Measurements from ENCODE around the gene ANO1. TPM values are rescaled to one million over a fixed set of nuclear protein-coding genes. Genes with fewer than 3 reads are reported as not detected.

ANO1 gene
- total RNA-seq, 2 experiments from 2014 or later, result not detected

DNA sequence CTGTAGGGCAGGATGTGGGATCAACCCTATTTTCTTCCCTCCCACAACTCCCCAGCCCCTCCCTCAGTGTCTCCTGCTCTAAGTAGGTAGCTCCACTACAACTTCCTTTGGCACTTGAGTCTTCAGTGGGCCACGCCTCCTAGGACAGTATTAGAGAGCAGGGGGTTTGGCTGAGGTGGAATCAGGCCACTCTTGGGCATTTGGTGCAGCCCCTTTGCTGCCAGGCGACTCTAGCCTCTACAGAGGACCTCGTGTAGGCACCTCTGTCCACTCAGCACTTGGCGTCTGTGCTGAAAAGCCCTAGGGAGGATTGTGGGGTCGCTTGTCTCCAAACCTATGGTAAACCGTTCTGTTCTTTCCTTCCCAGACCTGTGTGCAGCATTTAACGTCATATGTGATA, 127.6 kb downstream of the ANO1 start:
- no peaks in the 10 kb centered on the region for H3K9me3 Mint-ChIP-seq
- peak overlapping the region; percentile 98 for H3K27ac Mint-ChIP-seq
- no peaks in the 10 kb centered on the region for H3K27me3 Mint-ChIP-seq
- ChIA-PET POLR2A (no interaction called here), CTCF (interaction anchor here (1.9 to 2.3 kb wide), 2 partner anchors 10 kb away, joined by 5 to 9 read pairs; no protein-coding TSS in a partner anchor)
- intact Hi-C loops (cut with DNase I, micrococcal nuclease), result loop anchor here in 1 of 2 experiments (10.0 kb wide), 2 partner anchors 1151 to 1301 kb away; partner anchors contain the start of genes IGHMBP2 and MRPL21
- Histone ChIP-seq H3K36me3 (ENCODE audit: insufficient read depth, low read length) (peaks cover 48% of the 10 kb centered on the region), H3K4me3 (ENCODE audit: low read length) (no peak overlapping the region), H3K27me3 (ENCODE audit: control insufficient read depth in 1 of 2, insufficient read depth in 2 of 2, low read length in 2 of 2) (no peaks in the 10 kb centered on the region), H3K4me1 (ENCODE audit: insufficient read depth, low read length) (peaks cover 44% of the 10 kb centered on the region), H3K27ac (ENCODE audit: low read depth in 1 of 2, low read length in 2 of 2) (peak overlapping the region in 1 of 2 donors; percentile 16), H3K9me3 (ENCODE audit: control insufficient read depth in 1 of 2, insufficient read depth in 1 of 2, low read length in 2 of 2) (peaks cover 0 to 2% of the 10 kb centered on the region in 2 experiments)
- peak in 3 of 14 experiments; percentile 21 to 30 (median 28) for DNase-seq
- ATAC-seq (ENCODE audit: poor library complexity), result no peak
- TF ChIP-seq, protein P1, sequence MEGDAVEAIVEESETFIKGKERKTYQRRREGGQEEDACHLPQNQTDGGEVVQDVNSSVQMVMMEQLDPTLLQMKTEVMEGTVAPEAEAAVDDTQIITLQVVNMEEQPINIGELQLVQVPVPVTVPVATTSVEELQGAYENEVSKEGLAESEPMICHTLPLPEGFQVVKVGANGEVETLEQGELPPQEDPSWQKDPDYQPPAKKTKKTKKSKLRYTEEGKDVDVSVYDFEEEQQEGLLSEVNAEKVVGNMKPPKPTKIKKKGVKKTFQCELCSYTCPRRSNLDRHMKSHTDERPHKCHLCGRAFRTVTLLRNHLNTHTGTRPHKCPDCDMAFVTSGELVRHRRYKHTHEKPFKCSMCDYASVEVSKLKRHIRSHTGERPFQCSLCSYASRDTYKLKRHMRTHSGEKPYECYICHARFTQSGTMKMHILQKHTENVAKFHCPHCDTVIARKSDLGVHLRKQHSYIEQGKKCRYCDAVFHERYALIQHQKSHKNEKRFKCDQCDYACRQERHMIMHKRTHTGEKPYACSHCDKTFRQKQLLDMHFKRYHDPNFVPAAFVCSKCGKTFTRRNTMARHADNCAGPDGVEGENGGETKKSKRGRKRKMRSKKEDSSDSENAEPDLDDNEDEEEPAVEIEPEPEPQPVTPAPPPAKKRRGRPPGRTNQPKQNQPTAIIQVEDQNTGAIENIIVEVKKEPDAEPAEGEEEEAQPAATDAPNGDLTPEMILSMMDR (IDR thresholded peaks at IDR 0.05), result no peak
- peaks cover 74% of the 10 kb centered on the region for H3K36me3 Mint-ChIP-seq (ENCODE audit: low read depth)
- H3K4me1 Mint-ChIP-seq (ENCODE audit: low read depth), result peaks cover 68% of the 10 kb centered on the region
- H3K4me3 Mint-ChIP-seq, result peak overlapping the region; percentile 80

DNA sequence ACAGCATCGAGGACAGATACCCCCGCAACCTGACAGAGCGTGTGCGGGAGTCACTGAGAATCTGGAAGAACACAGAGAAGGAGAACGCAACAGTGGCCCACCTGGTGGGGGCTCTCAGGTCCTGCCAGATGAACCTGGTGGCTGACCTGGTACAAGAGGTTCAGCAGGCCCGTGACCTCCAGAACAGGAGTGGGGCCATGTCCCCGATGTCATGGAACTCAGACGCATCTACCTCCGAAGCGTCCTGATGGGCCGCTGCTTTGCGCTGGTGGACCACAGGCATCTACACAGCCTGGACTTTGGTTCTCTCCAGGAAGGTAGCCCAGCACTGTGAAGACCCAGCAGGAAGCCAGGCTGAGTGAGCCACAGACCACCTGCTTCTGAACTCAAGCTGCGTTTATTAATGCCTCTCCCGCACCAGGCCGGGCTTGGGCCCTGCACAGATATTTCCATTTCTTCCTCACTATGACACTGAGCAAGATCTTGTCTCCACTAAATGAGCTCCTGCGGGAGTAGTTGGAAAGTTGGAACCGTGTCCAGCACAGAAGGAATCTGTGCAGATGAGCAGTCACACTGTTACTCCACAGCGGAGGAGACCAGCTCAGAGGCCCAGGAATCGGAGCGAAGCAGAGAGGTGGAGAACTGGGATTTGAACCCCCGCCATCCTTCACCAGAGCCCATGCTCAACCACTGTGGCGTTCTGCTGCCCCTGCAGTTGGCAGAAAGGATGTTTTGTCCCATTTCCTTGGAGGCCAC, 128.3 kb downstream of the ANO1 start:
- Mint-ChIP-seq H3K27me3 (no peaks in the 10 kb centered on the region), H3K9me3 (no peaks in the 10 kb centered on the region), H3K27ac (peak overlapping the region; percentile 98), H3K36me3 (ENCODE audit: low read depth) (peaks cover 74% of the 10 kb centered on the region), H3K4me3 (peak overlapping the region; percentile 80), H3K4me1 (ENCODE audit: low read depth) (peaks cover 68% of the 10 kb centered on the region)
- TF ChIP-seq, protein P1 (IDR thresholded peaks at IDR 0.05), result no peak
- ChIA-PET POLR2A (no interaction called here), CTCF (interaction anchor here (1.9 kb wide), 1 partner anchor 10 kb away, joined by 5 read pairs; no protein-coding TSS in a partner anchor)
- intact Hi-C loops (cut with DNase I, micrococcal nuclease), result loop anchor here in 1 of 2 experiments (10.0 kb wide), 2 partner anchors 1152 to 1302 kb away; partner anchors contain the start of genes IGHMBP2 and MRPL21
- DNase-seq (peak in 1 of 14 experiments; percentile 11), ATAC-seq (ENCODE audit: poor library complexity) (no peak)
- Histone ChIP-seq H3K27me3 (ENCODE audit: control insufficient read depth in 1 of 2, insufficient read depth in 2 of 2, low read length in 2 of 2) (no peaks in the 10 kb centered on the region), H3K4me3 (ENCODE audit: low read length) (no peak overlapping the region), H3K27ac (ENCODE audit: low read depth in 1 of 2, low read length in 2 of 2) (no peak overlapping the region), H3K36me3 (ENCODE audit: insufficient read depth, low read length) (peaks cover 48% of the 10 kb centered on the region), H3K4me1 (ENCODE audit: insufficient read depth, low read length) (peaks cover 44% of the 10 kb centered on the region), H3K9me3 (ENCODE audit: control insufficient read depth in 1 of 2, insufficient read depth in 1 of 2, low read length in 2 of 2) (no peaks in the 10 kb centered on the region)

DNA sequence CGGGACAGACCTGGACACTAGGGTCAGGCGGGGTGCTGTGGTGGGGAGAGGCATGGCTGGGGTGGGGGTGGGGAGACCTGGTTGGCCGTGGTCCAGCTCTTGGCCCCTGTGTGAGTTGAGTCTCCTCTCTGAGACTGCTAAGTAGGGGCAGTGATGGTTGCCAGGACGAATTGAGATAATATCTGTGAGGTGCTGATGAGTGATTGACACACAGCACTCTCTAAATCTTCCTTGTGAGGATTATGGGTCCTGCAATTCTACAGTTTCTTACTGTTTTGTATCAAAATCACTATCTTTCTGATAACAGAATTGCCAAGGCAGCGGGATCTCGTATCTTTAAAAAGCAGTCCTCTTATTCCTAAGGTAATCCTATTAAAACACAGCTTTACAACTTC, 128.9 kb downstream of the ANO1 start:
- Mint-ChIP-seq H3K9me3 (no peaks in the 10 kb centered on the region), H3K36me3 (ENCODE audit: low read depth) (peaks cover 74% of the 10 kb centered on the region), H3K4me3 (no peak overlapping the region), H3K27ac (peak overlapping the region; percentile 98), H3K27me3 (no peaks in the 10 kb centered on the region), H3K4me1 (ENCODE audit: low read depth) (peaks cover 68% of the 10 kb centered on the region)
- Histone ChIP-seq H3K4me3 (ENCODE audit: low read length) (no peak overlapping the region), H3K27ac (ENCODE audit: low read depth in 1 of 2, low read length in 2 of 2) (no peak overlapping the region), H3K27me3 (ENCODE audit: control insufficient read depth in 1 of 2, insufficient read depth in 2 of 2, low read length in 2 of 2) (no peaks in the 10 kb centered on the region), H3K36me3 (ENCODE audit: insufficient read depth, low read length) (peaks cover 48% of the 10 kb centered on the region), H3K4me1 (ENCODE audit: insufficient read depth, low read length) (peaks cover 44% of the 10 kb centered on the region), H3K9me3 (ENCODE audit: control insufficient read depth in 1 of 2, insufficient read depth in 1 of 2, low read length in 2 of 2) (no peaks in the 10 kb centered on the region)
- peak in 1 of 14 experiments; percentile 7 for DNase-seq
- ATAC-seq (ENCODE audit: poor library complexity), result no peak
- ChIA-PET CTCF (interaction anchor here (1.9 kb wide), 1 partner anchor 11 kb away, joined by 5 read pairs; no protein-coding TSS in a partner anchor), POLR2A (no interaction called here)
- intact Hi-C loops (cut with DNase I, micrococcal nuclease), result loop anchor here in 1 of 2 experiments (10.0 kb wide), 2 partner anchors 1152 to 1302 kb away; partner anchors contain the start of genes IGHMBP2 and MRPL21
- TF ChIP-seq, protein P1 (IDR thresholded peaks at IDR 0.05), result no peak

Data from CD4-positive, alpha-beta T cell (primary cell).